Lower lobe of right lung (tissue), 2 donors: ENCODE results near the gene LIPK. TPM values are rescaled to one million over a fixed set of nuclear protein-coding genes. Genes with fewer than 3 reads are reported as not detected.
"Not testable (repeated sequence)": the region's sequence is repeated elsewhere in the genome, so short reads cannot be mapped to it uniquely, and the experiment has no call there.

Experiments used
- ATAC-seq, 2 donors: fragments of 200-7000 bp; cut with Tn5 transposase; one replicate each; pipeline ENCODE4 v1.9.1; 2020 to 2022; ENCODE audit warnings: mild to moderate bottlenecking in 2 of 2, moderate library complexity in 2 of 2
- DNase-seq: peaks from one replicate; pipeline ENCODE4 v3.0.0-alpha.2; 2020
- H3K27ac ChIP-seq: fragments of 200-600 bp; one replicate; pipeline ENCODE4 v1.8.0; 2022
- H3K27me3 ChIP-seq: fragments of 200-600 bp; one replicate; pipeline ENCODE4 v1.8.0; 2022; ENCODE audit warnings: low read depth
- H3K36me3 ChIP-seq: fragments of 200-600 bp; one replicate; pipeline ENCODE4 v1.8.0; 2022; ENCODE audit warnings: mild to moderate bottlenecking
- H3K4me1 ChIP-seq: fragments of 200-600 bp; one replicate; pipeline ENCODE4 v1.8.0; 2022
- H3K4me3 ChIP-seq: fragments of 200-600 bp; one replicate; pipeline ENCODE4 v1.8.0; 2022; ENCODE audit warnings: mild to moderate bottlenecking
- H3K9me3 ChIP-seq: fragments of 200-600 bp; one replicate; pipeline ENCODE4 v1.8.0; 2022
- intact Hi-C: fragments of 100-400 bp; cut with DNase I; formaldehyde crosslinking; loops from one replicate; pipeline ENCODE4 v1.11.0; 2022
- total RNA-seq: library from RNA; stranded (reverse); fragmentation: NEBNext Ultra II Directional; extraction: Animal tissue kit (Norgen Biotek cat#: 25700); gene quantifications from one replicate; pipeline ENCODE4 v1.2.1, GENCODE V29; 2021
- TF ChIP-seq, protein P1 (sequence below): fragments of 200-600 bp; IDR thresholded peaks from one replicate; pipeline ENCODE4 v1.8.0; 2022; ENCODE audit warnings: antibody characterized with exemption, mild to moderate bottlenecking
- donor health status: DM: no; HTN: yes; CAD: no; lungs with severe emphysema.

Gene LIPK
- total RNA-seq, 1 donor from 2014 or later: not detected

DNA sequence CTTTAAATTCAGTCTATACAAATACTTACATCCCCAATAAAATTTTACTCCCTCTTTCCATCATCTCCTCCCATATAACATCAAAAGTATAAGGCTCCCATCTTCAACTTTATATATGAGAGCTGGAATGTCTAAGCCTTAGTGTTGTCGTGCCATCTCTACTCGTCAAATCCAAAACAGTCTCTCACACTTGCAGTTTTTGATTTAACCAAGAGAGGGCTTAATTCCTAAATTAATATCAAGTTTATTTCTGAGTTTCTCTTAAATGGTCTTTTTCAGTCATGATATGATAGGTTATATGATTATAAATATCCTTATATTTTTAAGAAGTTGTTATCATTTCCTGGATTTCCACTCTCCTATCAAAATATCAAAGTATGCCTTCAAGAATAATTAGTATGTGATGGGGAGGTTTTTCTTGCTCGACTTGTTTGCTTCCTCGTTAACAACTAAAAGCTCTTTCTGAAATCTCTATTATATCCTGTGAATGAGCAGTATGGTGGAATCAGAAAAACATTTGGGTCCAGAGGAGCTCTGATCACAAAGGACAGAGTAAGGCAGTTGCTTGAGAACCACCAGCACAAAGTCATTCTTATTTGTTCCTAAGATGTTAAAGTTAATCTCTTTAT, 12.5 kb upstream of the LIPK start:
- TF ChIP-seq, protein P1, sequence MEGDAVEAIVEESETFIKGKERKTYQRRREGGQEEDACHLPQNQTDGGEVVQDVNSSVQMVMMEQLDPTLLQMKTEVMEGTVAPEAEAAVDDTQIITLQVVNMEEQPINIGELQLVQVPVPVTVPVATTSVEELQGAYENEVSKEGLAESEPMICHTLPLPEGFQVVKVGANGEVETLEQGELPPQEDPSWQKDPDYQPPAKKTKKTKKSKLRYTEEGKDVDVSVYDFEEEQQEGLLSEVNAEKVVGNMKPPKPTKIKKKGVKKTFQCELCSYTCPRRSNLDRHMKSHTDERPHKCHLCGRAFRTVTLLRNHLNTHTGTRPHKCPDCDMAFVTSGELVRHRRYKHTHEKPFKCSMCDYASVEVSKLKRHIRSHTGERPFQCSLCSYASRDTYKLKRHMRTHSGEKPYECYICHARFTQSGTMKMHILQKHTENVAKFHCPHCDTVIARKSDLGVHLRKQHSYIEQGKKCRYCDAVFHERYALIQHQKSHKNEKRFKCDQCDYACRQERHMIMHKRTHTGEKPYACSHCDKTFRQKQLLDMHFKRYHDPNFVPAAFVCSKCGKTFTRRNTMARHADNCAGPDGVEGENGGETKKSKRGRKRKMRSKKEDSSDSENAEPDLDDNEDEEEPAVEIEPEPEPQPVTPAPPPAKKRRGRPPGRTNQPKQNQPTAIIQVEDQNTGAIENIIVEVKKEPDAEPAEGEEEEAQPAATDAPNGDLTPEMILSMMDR: peak; percentile 15
- intact Hi-C loops: no loop called here
- Histone ChIP-seq H3K4me1 (no peaks in the 10 kb centered on the region), H3K9me3 (no peaks in the 10 kb centered on the region), H3K36me3 (no peaks in the 10 kb centered on the region), H3K27me3 (no peaks in the 10 kb centered on the region), H3K27ac (no peak overlapping the region), H3K4me3 (no peak overlapping the region)
- no peak for DNase-seq
- ATAC-seq: no peak

DNA sequence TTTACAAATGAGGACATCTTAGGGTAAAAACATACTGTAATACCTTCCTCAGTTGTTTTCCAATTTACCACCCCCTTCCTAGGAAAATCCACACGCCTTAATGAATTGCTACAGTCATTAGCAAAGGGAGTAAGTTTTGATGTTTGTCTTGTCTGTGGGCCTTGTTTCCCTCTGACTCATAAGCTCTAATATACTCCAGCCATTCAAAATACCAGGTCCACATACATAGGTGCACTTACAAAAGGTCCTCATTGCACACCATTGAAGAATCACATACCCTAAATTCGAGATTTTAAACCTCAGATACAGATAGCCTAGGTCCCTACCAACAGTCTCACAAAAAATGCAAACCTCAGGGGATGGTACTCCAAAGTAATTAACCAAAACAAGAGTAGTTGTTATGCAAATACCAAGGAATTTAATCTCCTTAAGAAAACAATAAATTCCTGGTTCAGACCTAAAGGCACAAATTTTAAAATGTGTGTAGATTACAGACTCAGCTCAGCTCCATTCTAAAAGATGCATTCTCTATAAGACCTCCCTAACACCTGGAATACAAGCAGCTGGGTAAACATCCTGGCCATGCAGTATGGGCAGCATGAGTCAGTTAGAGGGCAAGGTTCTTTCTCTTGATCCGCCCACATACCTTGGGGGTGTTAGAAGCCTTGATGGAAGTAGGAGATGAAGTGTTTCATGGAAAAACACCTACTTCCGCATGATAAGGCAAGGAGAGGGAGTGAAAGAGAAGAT, 3.0 kb upstream of the LIPK start:
- TF ChIP-seq, protein P1: no peak
- DNase-seq (no peak), ATAC-seq (peak in 1 of 2 donors; percentile 35)
- Histone ChIP-seq H3K4me1 (no peaks in the 10 kb centered on the region), H3K27me3 (no peaks in the 10 kb centered on the region), H3K9me3 (no peaks in the 10 kb centered on the region), H3K4me3 (no peak overlapping the region), H3K36me3 (no peaks in the 10 kb centered on the region), H3K27ac (no peak overlapping the region)
- intact Hi-C loops: no loop called here

DNA sequence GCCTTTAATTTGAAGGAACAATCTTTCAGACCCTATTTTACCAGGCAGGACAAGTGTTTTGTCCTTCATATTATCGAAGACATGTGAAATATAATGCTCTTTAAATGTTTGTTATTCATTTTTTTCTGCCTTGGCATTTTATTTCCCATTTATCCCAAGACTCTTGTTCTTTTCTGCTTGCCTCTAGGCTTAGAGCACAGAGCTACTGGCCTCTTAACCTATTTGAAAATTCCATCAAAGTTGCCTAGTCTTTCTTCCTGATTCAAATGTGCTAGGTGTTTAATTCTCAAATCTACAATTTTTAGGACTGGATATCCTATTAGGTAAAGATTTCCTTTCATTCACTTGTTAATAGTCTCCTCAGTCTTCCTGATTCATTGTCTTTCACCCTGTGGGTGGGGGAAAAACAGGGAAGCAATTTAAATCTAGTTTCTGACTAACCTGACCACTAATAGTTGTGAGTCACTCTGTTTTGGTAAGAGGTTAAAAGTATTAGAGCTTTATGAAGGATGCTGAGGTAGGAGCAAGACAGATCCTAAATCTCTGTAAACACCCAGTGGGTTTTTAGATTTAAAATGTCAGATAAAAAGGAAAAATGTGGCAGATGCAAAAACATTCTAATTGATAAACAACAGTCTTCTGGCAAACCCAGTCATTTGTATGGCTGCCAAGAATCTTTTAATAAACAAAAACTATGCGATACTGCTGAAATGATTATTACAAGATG, 1.5 kb downstream of the LIPK start:
- no peak for ATAC-seq
- Histone ChIP-seq H3K36me3 (no peaks in the 10 kb centered on the region), H3K27ac (no peak overlapping the region), H3K4me1 (no peaks in the 10 kb centered on the region), H3K9me3 (no peaks in the 10 kb centered on the region), H3K4me3 (no peak overlapping the region), H3K27me3 (no peaks in the 10 kb centered on the region)
- intact Hi-C loops: no loop called here
- TF ChIP-seq, protein P1: no peak
- no peak for DNase-seq

DNA sequence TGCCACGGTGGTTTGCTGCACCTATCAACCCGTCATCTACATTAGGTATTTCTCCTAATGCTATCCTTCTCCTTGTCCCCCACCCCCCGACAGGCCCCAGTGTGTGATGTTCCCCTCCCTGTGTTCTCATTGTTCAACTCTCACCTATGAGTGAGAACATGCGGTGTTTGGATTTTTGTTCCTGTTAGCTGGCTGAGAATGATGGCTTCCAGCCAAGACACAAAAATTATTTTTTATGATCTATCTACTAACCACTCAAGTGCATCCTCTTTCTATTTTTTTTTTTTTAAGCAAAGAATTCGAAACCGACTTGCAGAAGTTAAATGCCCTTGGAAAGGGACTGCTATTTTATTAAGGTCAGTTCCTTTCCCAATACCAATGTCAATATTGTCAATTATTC, 3.3 kb downstream of the LIPK start:
- DNase-seq, intact Hi-C loops, ATAC-seq: not testable (repeated sequence)

DNA sequence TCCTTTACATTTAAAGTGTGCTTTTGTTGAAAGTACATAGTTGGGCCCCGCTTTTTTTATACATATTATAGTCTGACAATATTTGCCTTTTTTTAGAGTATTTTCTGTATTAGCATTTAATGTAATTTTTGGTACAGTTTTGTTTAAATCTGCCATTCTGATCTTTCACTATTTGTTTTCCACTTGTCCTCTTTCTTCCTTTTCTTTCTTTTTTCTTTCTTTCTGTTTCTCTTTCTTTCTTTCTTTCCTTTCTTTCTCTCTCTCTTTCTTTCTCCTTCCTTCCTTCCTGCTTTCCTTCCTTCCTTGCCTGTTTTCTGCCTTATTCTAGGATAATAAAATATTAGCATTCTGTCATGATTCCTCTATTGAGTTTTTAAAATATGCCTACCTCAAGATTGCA, 9.5 kb downstream of the LIPK start:
- Histone ChIP-seq H3K4me3 (no peak overlapping the region), H3K27me3 (no peaks in the 10 kb centered on the region), H3K4me1 (no peaks in the 10 kb centered on the region), H3K9me3 (no peaks in the 10 kb centered on the region), H3K27ac (no peak overlapping the region), H3K36me3 (no peaks in the 10 kb centered on the region)
- intact Hi-C loops: no loop called here
- DNase-seq: no peak
- ATAC-seq: no peak
- TF ChIP-seq, protein P1: no peak

More for the DNA sequence above, 3.3 kb downstream of the LIPK start:
- not testable (repeated sequence) for H3K27ac ChIP-seq, H3K9me3 ChIP-seq, H3K4me1 ChIP-seq, H3K27me3 ChIP-seq, H3K4me3 ChIP-seq, H3K36me3 ChIP-seq

DNA sequence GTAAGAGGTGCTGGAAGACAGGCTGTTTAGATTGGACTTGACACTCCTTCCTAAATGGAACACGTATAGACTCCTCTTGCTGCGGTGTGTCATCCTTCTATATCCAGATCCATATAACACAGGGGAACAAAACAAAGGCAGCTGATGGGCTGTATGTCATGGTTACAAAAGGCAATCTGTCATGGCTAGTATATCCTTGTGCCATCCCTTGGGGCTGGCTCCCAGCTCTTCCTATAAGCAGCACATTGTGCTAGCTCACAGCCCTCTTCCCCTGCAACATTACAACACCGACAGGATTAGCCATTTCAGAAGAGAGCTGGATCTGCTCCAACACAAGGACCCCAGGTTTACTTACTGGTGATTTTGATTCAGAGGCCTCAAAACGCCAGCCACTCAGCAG, 15.3 kb downstream of the LIPK start:
- no peak overlapping the region for H3K27ac ChIP-seq
- ATAC-seq: no peak
- no peaks in the 10 kb centered on the region for H3K36me3 ChIP-seq
- no peaks in the 10 kb centered on the region for H3K9me3 ChIP-seq
- TF ChIP-seq, protein P1: no peak
- H3K27me3 ChIP-seq: no peaks in the 10 kb centered on the region
- H3K4me1 ChIP-seq: no peaks in the 10 kb centered on the region
- no peak for DNase-seq
- intact Hi-C loops: no loop called here
- H3K4me3 ChIP-seq: no peak overlapping the region
